OCI-LY1 (cell line): ENCODE results near the gene RGCC.
"Not testable (repeated sequence)": the region's sequence is repeated elsewhere in the genome, so short reads cannot be mapped to it uniquely, and the experiment has no call there.

ENCODE experiments used
- H2AFZ ChIP-seq: fragments of 200-600 bp; sonication (generic), shearing (Covaris generic); 2 replicates; pipeline ENCODE4 v1.6.0; 2014; ENCODE audit warnings: antibody characterized with exemption, mild to moderate bottlenecking, low read length
- H3F3A ChIP-seq: fragments of 200-600 bp; sonication (generic), shearing (Covaris generic); 2 replicates; pipeline ENCODE4 v1.6.0; 2014; ENCODE audit warnings: mild to moderate bottlenecking, antibody characterized with exemption, low read length, moderate library complexity; ENCODE audit not compliant: insufficient read depth
- H3K27ac ChIP-seq: fragments of 200-600 bp; sonication (generic); 2 replicates; pipeline ENCODE4 v1.5.1; 2014; ENCODE audit warnings: low read length, mixed run types, mild to moderate bottlenecking, low read depth; ENCODE audit not compliant: poor library complexity, severe bottlenecking
- H3K27me3 ChIP-seq: fragments of 200-600 bp; sonication (generic); 2 replicates; pipeline ENCODE4 v1.6.0; 2014; ENCODE audit warnings: antibody characterized with exemption, mild to moderate bottlenecking, low read length, moderate library complexity; ENCODE audit not compliant: insufficient read depth
- H3K36me3 ChIP-seq: fragments of 200-600 bp; sonication (generic); 2 replicates; pipeline ENCODE4 v1.6.1; 2014; ENCODE audit warnings: mild to moderate bottlenecking, antibody characterized with exemption, low read length, moderate library complexity, mixed read lengths; ENCODE audit not compliant: insufficient read depth
- H3K4me1 ChIP-seq: fragments of 200-600 bp; sonication (generic); 2 replicates; pipeline ENCODE4 v1.5.1; 2014; ENCODE audit warnings: mild to moderate bottlenecking, low read length, moderate library complexity; ENCODE audit not compliant: insufficient read depth, severe bottlenecking
- H3K4me2 ChIP-seq: fragments of 200-600 bp; sonication (generic), shearing (Covaris generic); 2 replicates; pipeline ENCODE4 v1.6.1; 2014; ENCODE audit warnings: low read length
- H3K4me3 ChIP-seq: fragments of 200-600 bp; sonication (generic); 2 replicates; pipeline ENCODE4 v1.5.1; 2014; ENCODE audit warnings: low read length, low read depth, mild to moderate bottlenecking, mixed read lengths; ENCODE audit not compliant: poor library complexity, severe bottlenecking
- H3K79me2 ChIP-seq: fragments of 200-600 bp; shearing (Covaris generic); 2 replicates; pipeline ENCODE4 v1.6.1; 2016; ENCODE audit warnings: mixed run types, low read length, mixed read lengths; ENCODE audit not compliant: insufficient read depth
- H3K9ac ChIP-seq: fragments of 200-600 bp; sonication (generic), shearing (Covaris generic); 2 replicates; pipeline ENCODE4 v1.6.1; 2014; ENCODE audit warnings: mild to moderate bottlenecking, low read length, mixed read lengths
- H3K9me2 ChIP-seq: fragments of 200-600 bp; sonication (generic), shearing (Covaris generic); 2 replicates; pipeline ENCODE4 v1.6.1; 2014; ENCODE audit warnings: low read depth, mild to moderate bottlenecking, low read length, mixed read lengths
- H3K9me3 ChIP-seq: fragments of 200-600 bp; shearing (Covaris generic); 2 replicates; pipeline ENCODE4 v1.6.1; 2014; ENCODE audit warnings: low read length, mixed read lengths
- H4K20me1 ChIP-seq: fragments of 200-600 bp; sonication (generic), shearing (Covaris generic); 2 replicates; pipeline ENCODE4 v1.6.0; 2016; ENCODE audit warnings: mild to moderate bottlenecking, low read length; ENCODE audit not compliant: insufficient read depth
- EZH2 ChIP-seq: fragments of 200-600 bp; sonication (generic), shearing (Covaris generic); IDR thresholded peaks from 2 replicates; pipeline ENCODE4 v1.8.0; 2017; ENCODE audit warnings: borderline replicate concordance, mixed run types, mild to moderate bottlenecking, antibody characterized with exemption, low read length, moderate library complexity, mixed read lengths
- TF ChIP-seq, protein P1 (sequence below): fragments of 200-600 bp; sonication (generic), shearing (Covaris generic); IDR thresholded peaks from 2 replicates; pipeline ENCODE4 v1.5.1; 2017; ENCODE audit warnings: mild to moderate bottlenecking, antibody characterized with exemption, low read length, moderate library complexity, mixed read lengths

The RGCC gene

DNA sequence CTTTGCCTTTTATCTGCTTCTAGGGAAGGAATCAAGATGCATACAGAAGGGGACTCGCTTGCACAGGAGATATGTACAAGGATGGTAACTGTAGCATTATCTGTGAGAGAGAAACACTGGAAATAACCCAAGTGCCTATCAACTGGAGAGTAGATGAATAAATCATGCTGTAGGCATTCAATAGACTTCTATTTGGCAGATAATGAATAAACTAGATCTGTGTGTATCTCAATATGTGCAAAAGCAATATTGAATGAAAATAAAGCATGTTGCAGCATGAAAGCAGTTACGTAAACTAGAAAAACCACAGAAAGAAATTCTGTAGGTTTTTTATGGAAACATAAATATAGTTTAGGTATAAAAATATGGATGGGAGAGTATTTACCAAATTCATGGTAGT, 38.6 kb upstream of the RGCC start:
- H3K79me2 ChIP-seq: no peaks in the 10 kb centered on the region
- H2AFZ ChIP-seq: no peak overlapping the region
- H3K27me3 ChIP-seq: no peaks in the 10 kb centered on the region
- no peaks in the 10 kb centered on the region for H3K4me1 ChIP-seq
- no peak overlapping the region for H3K4me3 ChIP-seq
- H4K20me1 ChIP-seq: no peaks in the 10 kb centered on the region
- no peak overlapping the region for H3K27ac ChIP-seq
- no peak overlapping the region for H3K4me2 ChIP-seq
- H3K9me3 ChIP-seq: no peaks in the 10 kb centered on the region
- no peaks in the 10 kb centered on the region for H3K9me2 ChIP-seq
- H3K9ac ChIP-seq: no peak overlapping the region
- H3F3A ChIP-seq: no peaks in the 10 kb centered on the region
- TF ChIP-seq EZH2: no peak
- TF ChIP-seq, protein P1, sequence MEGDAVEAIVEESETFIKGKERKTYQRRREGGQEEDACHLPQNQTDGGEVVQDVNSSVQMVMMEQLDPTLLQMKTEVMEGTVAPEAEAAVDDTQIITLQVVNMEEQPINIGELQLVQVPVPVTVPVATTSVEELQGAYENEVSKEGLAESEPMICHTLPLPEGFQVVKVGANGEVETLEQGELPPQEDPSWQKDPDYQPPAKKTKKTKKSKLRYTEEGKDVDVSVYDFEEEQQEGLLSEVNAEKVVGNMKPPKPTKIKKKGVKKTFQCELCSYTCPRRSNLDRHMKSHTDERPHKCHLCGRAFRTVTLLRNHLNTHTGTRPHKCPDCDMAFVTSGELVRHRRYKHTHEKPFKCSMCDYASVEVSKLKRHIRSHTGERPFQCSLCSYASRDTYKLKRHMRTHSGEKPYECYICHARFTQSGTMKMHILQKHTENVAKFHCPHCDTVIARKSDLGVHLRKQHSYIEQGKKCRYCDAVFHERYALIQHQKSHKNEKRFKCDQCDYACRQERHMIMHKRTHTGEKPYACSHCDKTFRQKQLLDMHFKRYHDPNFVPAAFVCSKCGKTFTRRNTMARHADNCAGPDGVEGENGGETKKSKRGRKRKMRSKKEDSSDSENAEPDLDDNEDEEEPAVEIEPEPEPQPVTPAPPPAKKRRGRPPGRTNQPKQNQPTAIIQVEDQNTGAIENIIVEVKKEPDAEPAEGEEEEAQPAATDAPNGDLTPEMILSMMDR: no peak
- H3K36me3 ChIP-seq: no peaks in the 10 kb centered on the region

- Histone ChIP-seq H3K4me1 (no peaks in the 10 kb centered on the region), H3K9me3 (no peaks in the 10 kb centered on the region), H2AFZ (no peak overlapping the region), H3K79me2 (no peaks in the 10 kb centered on the region), H3K36me3 (no peaks in the 10 kb centered on the region), H3K9me2 (no peaks in the 10 kb centered on the region), H3K4me2 (no peak overlapping the region), H3F3A (no peaks in the 10 kb centered on the region), H3K4me3 (no peak overlapping the region), H3K27me3 (no peaks in the 10 kb centered on the region), H4K20me1 (no peaks in the 10 kb centered on the region), H3K9ac (no peak overlapping the region), H3K27ac (no peak overlapping the region)
- TF ChIP-seq, protein P1: no peak
- no peak for TF ChIP-seq EZH2
Observed at GRCh38 chr13:41419206-41419605, 38.1 kb upstream of the RGCC start.

GRCh38 chr13:41420146-41420545, 37.2 kb upstream of the RGCC start:
- no peaks in the 10 kb centered on the region for H3K79me2 ChIP-seq
- H3K27ac ChIP-seq: no peak overlapping the region

DNA sequence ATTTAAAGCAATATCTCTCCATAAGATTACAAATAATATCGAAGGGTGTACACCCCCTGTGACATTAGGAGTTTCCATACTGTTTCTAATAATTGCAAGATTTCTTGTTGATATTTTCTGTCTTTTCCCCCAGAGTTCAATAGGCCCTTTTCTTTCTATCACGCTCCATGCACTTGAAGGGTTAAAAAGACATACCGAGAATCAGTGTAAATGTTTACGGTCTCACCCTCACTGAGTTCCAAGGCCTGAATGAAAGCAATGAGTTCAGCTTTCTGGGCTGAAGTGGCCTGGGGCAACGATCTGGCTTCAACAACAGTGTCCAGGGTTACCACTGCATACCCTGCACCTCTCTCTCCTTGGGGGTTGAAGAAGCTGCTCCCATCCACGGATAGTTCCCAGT, 36.0 kb upstream of the RGCC start:
- H3K27me3 ChIP-seq, H3K9me3 ChIP-seq, H2AFZ ChIP-seq, H3K9ac ChIP-seq, H3F3A ChIP-seq, H3K79me2 ChIP-seq, H4K20me1 ChIP-seq, H3K27ac ChIP-seq, H3K4me3 ChIP-seq, H3K9me2 ChIP-seq, H3K4me1 ChIP-seq, H3K36me3 ChIP-seq, H3K4me2 ChIP-seq: not testable (repeated sequence)

More at GRCh38 chr13:41420146-41420545, 37.2 kb upstream of the RGCC start:
- Histone ChIP-seq H3K9ac (no peak overlapping the region), H3F3A (no peaks in the 10 kb centered on the region), H3K9me2 (no peaks in the 10 kb centered on the region), H4K20me1 (no peaks in the 10 kb centered on the region), H3K9me3 (no peaks in the 10 kb centered on the region), H3K4me1 (no peaks in the 10 kb centered on the region), H2AFZ (no peak overlapping the region), H3K4me3 (no peak overlapping the region), H3K36me3 (no peaks in the 10 kb centered on the region), H3K4me2 (no peak overlapping the region), H3K27me3 (no peaks in the 10 kb centered on the region)
- TF ChIP-seq, protein P1: no peak
- TF ChIP-seq EZH2: no peak

- H3K9ac ChIP-seq, H3K27ac ChIP-seq, H3K4me1 ChIP-seq: not testable (repeated sequence)
Observed at GRCh38 chr13:41421983-41422382, 35.4 kb upstream of the RGCC start.

DNA sequence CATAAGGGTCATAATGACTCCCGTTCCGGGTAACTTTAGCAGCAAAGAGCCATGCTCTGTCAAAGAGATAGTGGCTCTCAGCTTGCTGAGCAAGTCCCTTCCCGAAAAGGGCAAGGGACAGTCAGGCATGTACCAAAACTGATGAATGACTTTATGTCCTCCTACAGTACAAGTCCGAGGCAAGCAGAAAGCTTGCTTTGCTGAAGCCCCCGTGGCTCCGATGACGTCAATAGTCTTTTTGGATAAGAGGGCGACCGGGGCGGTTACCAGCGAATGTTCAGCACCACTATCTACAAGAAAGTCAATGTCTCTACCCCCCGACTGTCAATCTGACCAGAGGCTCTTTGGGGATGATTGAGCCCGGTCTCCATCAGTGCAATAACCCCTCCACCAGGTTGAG, 34.1 kb upstream of the RGCC start:
- not testable (repeated sequence) for H3K79me2 ChIP-seq, H2AFZ ChIP-seq, H3K4me3 ChIP-seq, H3F3A ChIP-seq, H3K9ac ChIP-seq, H3K4me1 ChIP-seq, H3K36me3 ChIP-seq, H3K9me2 ChIP-seq, H3K4me2 ChIP-seq, H3K27ac ChIP-seq, H3K27me3 ChIP-seq, H3K9me3 ChIP-seq, H4K20me1 ChIP-seq

More at GRCh38 chr13:41421983-41422382, 35.4 kb upstream of the RGCC start:
- not testable (repeated sequence) for H3F3A ChIP-seq, H3K4me2 ChIP-seq, H3K9me2 ChIP-seq, H3K79me2 ChIP-seq, H2AFZ ChIP-seq, H3K36me3 ChIP-seq, H3K4me3 ChIP-seq, H3K9me3 ChIP-seq, H4K20me1 ChIP-seq, H3K27me3 ChIP-seq
